ENCODE data around the gene CMPK2.

CMPK2 gene

DNA sequence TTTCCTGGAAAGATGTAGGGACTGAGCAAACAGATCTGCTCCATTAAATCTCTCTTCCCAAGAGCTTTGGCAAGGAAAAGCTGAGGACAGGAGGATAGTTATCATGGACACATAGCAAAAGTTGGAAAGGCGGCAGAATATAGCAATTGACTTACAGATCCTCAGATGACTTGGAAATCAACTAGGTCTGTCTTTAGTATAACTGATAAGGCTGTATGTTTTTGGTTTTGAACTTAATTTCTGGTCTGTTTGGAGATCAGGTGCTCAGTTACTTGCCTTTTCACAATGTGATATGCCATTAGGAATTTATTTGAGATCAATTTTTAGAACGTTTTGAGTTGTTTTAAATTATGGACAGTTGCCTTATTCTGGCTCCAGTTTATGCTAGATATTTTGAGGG is 19.8 kb upstream of the CMPK2 start:
- intact Hi-C loops (cut with DNase I; ENCODE audit: low total_unique reads) = loop anchor here (5.0 kb wide), 1 partner anchor 1533 kb away; no protein-coding TSS in a partner anchor
- DNase-seq = no peak
- Histone ChIP-seq H3K36me3 (no peaks in the 10 kb centered on the region), H3K4me3 (no peak overlapping the region), H3K4me1 (no peaks in the 10 kb centered on the region), H3K9me3 (no peaks in the 10 kb centered on the region), H3K27me3 (peaks cover 0 to 3% of the 10 kb centered on the region in 2 donors), H3K27ac (no peak overlapping the region)
- TF ChIP-seq, protein P1, sequence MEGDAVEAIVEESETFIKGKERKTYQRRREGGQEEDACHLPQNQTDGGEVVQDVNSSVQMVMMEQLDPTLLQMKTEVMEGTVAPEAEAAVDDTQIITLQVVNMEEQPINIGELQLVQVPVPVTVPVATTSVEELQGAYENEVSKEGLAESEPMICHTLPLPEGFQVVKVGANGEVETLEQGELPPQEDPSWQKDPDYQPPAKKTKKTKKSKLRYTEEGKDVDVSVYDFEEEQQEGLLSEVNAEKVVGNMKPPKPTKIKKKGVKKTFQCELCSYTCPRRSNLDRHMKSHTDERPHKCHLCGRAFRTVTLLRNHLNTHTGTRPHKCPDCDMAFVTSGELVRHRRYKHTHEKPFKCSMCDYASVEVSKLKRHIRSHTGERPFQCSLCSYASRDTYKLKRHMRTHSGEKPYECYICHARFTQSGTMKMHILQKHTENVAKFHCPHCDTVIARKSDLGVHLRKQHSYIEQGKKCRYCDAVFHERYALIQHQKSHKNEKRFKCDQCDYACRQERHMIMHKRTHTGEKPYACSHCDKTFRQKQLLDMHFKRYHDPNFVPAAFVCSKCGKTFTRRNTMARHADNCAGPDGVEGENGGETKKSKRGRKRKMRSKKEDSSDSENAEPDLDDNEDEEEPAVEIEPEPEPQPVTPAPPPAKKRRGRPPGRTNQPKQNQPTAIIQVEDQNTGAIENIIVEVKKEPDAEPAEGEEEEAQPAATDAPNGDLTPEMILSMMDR (IDR thresholded peaks at IDR 0.05) = no peak

DNA sequence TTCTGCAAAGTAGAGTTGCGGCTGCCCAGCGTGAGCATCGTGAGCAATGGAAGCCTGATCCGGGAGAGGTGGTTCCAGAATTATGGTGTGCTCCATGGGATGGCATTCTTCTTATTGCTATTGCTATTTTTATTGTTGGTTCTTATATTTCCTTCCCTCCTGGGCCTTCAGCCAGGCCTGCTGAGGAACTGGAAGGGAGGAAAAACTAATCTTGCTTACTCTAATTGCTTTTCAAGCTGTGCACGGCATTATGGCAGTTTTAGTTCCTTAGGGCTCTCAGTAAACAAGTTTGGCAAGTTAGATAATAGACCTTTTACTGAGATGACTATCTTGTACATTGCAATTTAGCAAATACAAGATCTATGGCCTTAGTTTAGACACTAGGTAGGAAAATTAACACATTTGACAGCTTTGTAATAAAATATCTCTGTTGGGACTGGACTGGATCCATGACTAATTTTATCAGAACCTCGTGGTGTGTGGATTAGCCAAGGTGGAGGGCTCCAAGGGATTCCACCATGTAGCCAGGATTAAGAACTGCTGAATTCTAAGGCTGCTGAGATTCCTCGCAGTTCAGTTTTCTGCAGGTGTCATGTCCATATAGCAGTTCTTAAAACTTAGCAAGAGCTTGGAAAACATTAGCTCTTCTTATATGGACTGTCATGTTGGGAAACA is 17.9 kb upstream of the CMPK2 start:
- H3K27ac ChIP-seq = no peak overlapping the region
- no peaks in the 10 kb centered on the region for H3K4me1 ChIP-seq
- H3K4me3 ChIP-seq = no peak overlapping the region
- H3K36me3 ChIP-seq = no peaks in the 10 kb centered on the region
- intact Hi-C loops (cut with DNase I; ENCODE audit: low total_unique reads) = no loop called here
- TF ChIP-seq, protein P1 (IDR thresholded peaks at IDR 0.05) = no peak
- DNase-seq = no peak
- H3K27me3 ChIP-seq = peaks cover 0 to 3% of the 10 kb centered on the region in 2 donors
- H3K9me3 ChIP-seq = no peaks in the 10 kb centered on the region

DNA sequence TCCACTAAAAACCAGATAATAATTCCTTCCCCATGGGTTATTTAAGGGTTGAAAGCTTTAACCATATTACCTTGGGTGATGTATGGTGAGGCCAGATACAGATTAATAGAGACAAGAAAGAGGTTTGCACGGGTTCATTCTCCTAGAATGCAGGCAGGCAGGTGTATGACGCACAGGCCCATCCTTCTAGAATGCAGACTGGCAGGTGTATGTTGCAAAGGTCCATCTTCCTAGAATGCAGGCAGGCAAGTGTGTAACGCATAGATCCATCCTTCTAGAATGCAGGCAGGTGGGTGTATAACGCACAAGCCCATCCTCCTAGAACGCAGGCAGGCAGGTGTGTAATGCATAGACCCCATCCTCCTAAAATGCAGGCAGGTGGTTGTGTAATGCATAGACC is 15.8 kb upstream of the CMPK2 start:
- intact Hi-C loops (cut with DNase I; ENCODE audit: low total_unique reads) = no loop called here
- peaks cover 0 to 11% (median 5%) of the 10 kb centered on the region in 4 donors for H3K4me1 ChIP-seq
- H3K36me3 ChIP-seq = no peaks in the 10 kb centered on the region
- peaks cover 0 to 3% of the 10 kb centered on the region in 2 donors for H3K27me3 ChIP-seq
- TF ChIP-seq, protein P1 (IDR thresholded peaks at IDR 0.05) = no peak
- H3K27ac ChIP-seq = no peak overlapping the region
- no peak overlapping the region for H3K4me3 ChIP-seq
- no peaks in the 10 kb centered on the region for H3K9me3 ChIP-seq
- no peak for DNase-seq

DNA sequence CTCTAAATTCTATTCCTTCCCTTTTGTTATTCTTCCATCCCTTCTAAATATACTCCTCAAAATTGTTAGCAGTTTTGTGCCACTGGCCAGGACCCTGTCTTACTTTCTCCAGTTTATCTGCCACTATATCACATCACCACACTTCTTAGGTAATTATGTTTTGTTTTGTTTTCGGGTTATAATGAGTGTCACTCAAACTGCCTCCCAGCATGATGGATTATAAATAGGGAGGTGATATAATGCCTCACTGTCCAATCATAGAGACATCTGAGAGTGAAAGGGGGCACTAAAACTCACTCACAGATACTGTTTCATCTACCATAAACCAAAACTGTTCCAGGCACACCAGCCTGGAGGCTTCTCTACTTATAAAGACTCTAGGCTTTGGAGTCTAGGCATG is 15.3 kb upstream of the CMPK2 start:
- TF ChIP-seq, protein P1 (IDR thresholded peaks at IDR 0.05) = no peak
- intact Hi-C loops (cut with DNase I; ENCODE audit: low total_unique reads) = no loop called here
- H3K27me3 ChIP-seq = peaks cover 0 to 3% of the 10 kb centered on the region in 2 donors
- no peaks in the 10 kb centered on the region for H3K36me3 ChIP-seq
- H3K4me1 ChIP-seq = peaks cover 0 to 11% (median 5%) of the 10 kb centered on the region in 4 donors
- no peak for DNase-seq
- H3K27ac ChIP-seq = no peak overlapping the region
- no peaks in the 10 kb centered on the region for H3K9me3 ChIP-seq
- no peak overlapping the region for H3K4me3 ChIP-seq

DNA sequence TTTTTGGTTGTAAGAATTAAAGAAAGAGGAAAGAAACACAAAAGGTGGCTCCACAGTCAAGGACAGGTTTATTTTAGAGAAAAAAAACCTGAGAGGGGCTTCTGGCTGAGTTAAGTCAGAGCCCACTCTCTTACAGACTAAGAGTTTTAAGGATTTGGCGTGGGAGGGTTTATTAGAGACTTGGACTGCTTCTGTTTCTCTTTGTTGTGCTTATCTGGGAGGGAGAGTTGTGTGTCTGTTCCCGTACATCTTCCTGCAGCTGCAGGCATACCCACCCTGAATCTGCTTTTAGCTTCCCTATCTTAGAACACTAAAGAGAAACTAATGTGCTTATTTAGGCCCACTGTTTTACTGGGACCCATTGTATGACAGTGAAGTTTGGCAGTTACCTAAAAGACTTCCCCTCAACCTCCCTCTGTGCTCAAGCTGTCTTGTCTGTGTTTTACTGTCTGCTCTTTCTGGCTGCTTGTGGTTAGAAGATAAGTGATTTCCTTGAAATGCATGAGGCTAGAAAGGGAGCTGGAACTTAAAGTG is 14.6 kb upstream of the CMPK2 start:
- DNase-seq = no peak
- Histone ChIP-seq H3K4me3 (no peak overlapping the region), H3K36me3 (no peaks in the 10 kb centered on the region), H3K4me1 (peaks cover 0 to 11% (median 5%) of the 10 kb centered on the region in 4 donors), H3K27me3 (peaks cover 0 to 3% of the 10 kb centered on the region in 2 donors), H3K9me3 (no peaks in the 10 kb centered on the region), H3K27ac (no peak overlapping the region)
- intact Hi-C loops (cut with DNase I; ENCODE audit: low total_unique reads) = no loop called here
- TF ChIP-seq, protein P1 (IDR thresholded peaks at IDR 0.05) = no peak

Data from tibial artery (tissue), 4 donors.